Stimulated activated CD4-positive, alpha-beta T cell treated with anti-CD3 and anti-CD28 coated beads, Interleukin-12 subunit alpha, Interleukin-12 subunit beta, amount 100 ng/mL, for 48 hours (primary cell): ENCODE data around the gene OR9A2.

Experiments
- DNase-seq, 3 donors: peaks; one replicate each; pipeline ENCODE4 v3.0.0-alpha.2; 2020; ENCODE audit warnings: low read depth in 2 of 3, low spot score in 1 of 3

The OR9A2 gene, protein sequence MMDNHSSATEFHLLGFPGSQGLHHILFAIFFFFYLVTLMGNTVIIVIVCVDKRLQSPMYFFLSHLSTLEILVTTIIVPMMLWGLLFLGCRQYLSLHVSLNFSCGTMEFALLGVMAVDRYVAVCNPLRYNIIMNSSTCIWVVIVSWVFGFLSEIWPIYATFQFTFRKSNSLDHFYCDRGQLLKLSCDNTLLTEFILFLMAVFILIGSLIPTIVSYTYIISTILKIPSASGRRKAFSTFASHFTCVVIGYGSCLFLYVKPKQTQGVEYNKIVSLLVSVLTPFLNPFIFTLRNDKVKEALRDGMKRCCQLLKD

DNA sequence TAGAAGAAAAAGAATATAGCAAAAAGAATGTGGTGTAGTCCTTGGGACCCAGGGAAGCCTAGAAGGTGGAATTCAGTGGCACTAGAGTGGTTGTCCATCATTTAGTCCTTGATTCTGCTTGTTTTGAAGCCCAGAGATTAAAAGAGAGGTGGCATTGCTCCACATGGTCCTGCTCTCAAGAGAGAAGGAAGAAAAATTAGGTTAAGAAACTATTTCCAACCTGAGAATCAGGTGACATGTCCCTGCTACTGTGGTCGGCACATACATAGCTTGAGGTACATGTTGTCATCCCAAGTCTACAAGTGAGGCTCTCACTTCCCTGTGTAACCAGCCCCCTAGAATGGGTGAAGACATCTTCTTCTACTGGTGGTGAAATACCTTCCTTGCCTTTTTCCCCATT is at the start of gene OR9A2:
Gene OR9A2, minus strand, starts transcription at position 101 of the 400 bp plus-strand sequence. Its CDS starts 0 bp downstream, at position 101.
- DNase-seq = no peak

DNA sequence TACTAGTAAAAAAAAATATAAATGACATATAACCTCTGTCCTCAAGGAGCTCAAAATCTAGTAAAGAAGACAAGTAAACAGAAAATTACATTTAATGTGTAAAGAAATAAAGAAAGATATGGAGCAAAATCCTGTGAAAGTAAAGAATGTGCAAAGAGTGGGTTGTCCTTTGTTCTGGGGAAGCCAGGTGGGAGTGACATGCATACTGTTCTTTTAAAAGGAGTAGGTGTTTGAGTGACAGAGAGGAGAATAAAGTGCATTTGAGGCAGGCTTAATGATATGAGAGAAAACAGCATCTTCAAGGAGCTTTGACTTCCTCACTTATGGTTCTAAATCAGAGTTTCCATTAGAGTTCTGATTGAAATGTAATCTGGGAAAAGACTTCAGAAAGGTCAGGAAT is 47.2 kb upstream of the OR9A2 start:
- DNase-seq = no peak

DNA sequence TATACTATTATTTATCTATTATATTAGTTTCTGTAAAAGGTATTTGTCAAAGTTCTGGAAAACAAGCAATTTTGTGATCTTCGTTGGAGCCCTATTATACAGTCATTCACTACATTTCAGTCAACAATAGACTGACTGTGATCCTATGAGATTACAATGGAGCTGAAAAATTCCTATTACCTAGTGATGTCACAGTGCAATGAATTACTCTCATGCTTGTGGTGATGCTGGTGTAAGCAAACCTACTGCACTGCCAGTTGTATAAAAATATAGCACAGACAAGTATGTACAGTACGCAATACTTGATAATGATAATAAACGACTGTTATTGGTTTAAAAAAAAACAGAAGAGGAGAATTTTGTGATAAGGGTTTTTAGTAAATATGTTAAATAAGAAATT is 46.6 kb upstream of the OR9A2 start:
- DNase-seq = no peak

DNA sequence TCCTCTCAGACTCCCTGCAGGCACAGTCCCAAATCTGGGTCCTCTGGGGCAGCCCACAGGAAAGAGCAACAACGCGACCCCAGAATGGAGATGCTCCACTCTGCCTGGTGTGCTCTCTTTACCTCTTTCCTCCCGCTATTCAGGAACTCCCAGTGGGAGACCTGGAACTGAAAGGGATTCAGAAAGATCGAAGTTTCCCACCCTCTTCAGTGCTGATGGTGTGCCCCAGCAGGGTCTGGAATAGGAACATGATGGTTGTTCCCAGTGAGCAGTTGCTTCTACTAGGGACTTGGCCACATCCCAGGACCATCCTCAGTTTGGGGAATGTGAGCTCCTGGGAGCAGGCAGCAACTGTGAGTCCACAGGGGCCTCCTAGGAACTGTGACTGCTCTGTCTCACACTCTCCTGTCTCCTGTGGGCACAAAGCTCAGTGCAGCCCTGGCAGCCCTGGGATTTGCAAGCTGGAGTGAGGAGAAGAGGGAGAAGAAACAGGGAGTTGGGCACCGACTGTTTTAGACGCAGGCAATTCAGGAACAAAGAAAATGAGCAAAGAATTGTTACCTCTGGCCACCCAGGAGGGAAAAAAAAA is 43.1 kb upstream of the OR9A2 start:
- no peak for DNase-seq

DNA sequence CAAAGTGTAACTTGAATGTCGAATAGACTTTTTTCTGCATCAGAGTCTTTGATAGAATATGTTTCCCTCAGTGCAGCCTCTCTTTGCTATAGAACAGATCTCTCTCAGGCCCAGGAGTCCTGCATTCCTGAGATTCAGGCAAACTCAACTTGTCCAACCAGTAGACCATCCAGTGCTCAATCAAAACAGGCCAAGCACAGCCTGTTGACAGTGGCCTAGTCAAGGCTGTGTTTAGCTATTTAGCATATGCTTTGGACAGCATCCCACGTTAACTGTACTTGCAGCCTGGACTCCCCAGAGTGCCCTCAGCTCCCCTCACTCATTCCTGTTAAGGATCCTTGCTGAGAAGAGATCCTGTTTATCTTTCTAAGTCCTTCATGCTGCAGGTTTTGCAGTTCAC is 41.5 kb upstream of the OR9A2 start:
- no peak for DNase-seq

GRCh38 chr7:143063741-143064140 is 36.8 kb upstream of the OR9A2 start:
- no peak for DNase-seq

DNA sequence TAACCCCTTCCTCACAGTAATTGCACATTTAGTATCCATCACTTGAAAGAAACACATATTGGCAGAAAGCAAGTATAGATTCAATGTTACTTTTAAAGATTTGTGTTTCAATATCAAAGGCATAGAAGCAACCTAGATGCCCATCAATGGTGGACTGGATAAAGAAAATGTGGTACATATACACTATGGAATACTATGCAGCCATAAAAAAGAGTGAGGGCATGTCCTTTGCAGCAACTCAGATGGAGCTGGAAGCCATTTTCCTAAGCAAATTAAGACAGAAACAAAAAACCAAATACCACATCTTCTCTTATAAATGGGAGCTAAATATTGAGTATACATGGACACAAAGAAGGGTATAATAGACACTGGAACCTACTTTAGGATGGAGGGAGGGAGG is 28.8 kb upstream of the OR9A2 start:
- no peak for DNase-seq

DNA sequence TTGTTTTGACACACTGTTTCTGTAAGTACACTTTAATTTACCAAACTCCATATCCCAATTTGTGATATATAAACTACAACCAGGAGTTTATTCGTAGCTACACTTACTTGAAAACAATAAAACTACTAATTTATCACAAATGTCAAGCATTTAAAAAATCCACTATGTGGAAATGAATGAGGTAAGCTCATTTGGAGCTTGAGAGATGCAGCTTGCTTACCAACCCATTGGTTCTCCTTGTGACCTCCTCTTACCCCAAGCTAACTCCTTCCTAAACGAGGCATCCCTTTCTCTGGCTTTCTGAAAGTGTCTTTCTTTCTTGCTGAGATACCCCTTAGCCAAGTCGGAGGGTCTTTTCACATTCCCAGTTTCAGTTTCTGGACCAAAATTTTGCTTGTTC is 27.7 kb upstream of the OR9A2 start:
- DNase-seq = no peak

- DNase-seq = no peak
Observed at GRCh38 chr7:143052041-143052440, 25.1 kb upstream of the OR9A2 start, which contains the start of gene OR6V1. Gene OR6V1, plus strand, starts transcription at chr7:143052341. Its CDS starts 0 bp downstream, at chr7:143052341.

GRCh38 chr7:143050931-143051330 is 24.0 kb upstream of the OR9A2 start:
- no peak for DNase-seq

GRCh38 chr7:143049362-143049761 is 22.4 kb upstream of the OR9A2 start:
- no peak for DNase-seq

DNA sequence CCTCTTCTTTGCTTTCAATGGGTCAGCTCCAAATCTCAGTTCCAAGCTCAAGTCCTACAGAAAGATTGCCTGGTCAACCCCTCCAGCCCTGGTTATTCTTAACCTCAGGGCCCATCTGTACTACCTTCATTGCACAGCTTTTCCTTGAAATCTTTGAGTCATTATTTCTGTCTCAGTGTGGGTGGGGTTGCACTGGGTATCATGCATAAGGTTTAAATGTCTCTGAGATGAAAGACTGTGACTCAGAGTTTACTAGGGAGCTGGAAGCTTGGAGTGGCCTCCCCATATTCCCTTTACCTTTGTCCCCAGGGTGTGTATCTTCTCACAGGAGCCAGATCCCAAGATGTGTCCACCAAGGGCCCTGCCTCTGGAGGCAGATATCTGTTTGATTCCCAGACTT is 21.9 kb upstream of the OR9A2 start:
- peak in 1 of 3 donors; percentile 1 for DNase-seq

- no peak for DNase-seq
Observed at GRCh38 chr7:143047326-143047725, 20.4 kb upstream of the OR9A2 start.

GRCh38 chr7:143046426-143046851 is 19.5 kb upstream of the OR9A2 start:
- no peak for DNase-seq

- no peak for DNase-seq
Observed at GRCh38 chr7:143043391-143043790, 16.5 kb upstream of the OR9A2 start.

GRCh38 chr7:143042790-143043271 is 15.9 kb upstream of the OR9A2 start:
- DNase-seq = no peak

- no peak for DNase-seq
Observed at GRCh38 chr7:143042159-143042789, 15.3 kb upstream of the OR9A2 start.

GRCh38 chr7:143041346-143041745 is 14.4 kb upstream of the OR9A2 start:
- DNase-seq = no peak

DNA sequence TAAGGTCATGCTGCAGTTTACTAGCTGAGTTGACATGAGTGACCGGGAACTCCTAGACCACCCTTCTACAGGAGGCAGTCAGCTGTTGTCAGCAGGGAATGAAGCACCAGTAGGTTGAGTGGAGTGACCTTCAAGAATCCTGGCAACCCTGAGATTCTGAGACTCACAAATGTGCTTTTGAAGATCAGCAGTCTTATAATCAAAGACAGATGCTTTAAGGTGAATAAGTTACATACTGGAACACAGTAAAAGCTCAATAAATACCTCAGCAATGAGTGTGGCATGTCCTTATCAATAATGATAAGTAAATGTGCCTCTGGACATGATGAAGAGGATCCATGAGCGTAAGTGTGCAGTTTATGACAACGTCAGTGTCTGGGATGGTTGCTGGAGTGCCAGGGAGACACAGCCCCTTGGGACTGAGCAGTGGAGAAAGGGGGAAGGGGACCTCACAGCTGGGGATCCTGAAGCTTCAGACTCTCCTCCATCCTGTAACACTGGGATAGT is 13.3 kb upstream of the OR9A2 start:
- DNase-seq = no peak

DNA sequence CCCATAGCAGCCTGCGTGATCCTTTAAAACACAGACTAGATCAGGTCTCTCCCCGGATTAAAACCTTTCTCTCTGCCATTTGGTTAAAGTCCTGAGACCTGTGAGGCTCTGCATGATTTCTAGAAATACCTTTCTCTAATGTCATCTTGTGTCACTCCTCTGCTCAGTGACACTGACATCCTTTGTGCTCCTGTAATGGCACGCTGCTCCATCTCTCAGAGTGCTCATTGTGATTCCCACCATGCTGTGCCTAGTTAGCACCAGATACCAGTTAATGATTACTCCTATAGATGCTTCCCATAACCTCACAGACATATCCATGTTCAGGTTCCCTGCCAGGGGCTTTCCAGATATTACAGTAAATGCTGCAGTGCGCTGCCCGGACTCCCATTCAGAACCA is 11.7 kb upstream of the OR9A2 start:
- DNase-seq = no peak

DNA sequence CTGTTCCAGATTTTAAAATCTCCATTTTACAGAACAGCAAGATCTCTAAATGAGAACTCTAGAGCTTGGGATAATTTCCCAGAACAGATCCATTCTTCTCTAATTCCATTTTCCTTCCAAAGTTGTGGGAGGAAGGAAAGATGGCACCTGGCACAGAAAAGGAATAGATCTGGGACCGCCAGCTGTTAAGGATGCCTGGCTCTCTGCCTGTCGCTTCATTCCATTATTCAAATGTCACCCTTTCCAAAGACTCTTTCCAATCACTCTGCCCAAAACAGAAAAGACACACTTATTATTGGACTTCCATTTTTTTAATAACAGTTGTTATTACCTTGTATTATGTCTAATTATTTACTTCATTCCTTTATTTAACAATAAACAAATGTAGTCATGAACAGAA is 751 bp upstream of the OR9A2 start:
- DNase-seq = no peak

DNA sequence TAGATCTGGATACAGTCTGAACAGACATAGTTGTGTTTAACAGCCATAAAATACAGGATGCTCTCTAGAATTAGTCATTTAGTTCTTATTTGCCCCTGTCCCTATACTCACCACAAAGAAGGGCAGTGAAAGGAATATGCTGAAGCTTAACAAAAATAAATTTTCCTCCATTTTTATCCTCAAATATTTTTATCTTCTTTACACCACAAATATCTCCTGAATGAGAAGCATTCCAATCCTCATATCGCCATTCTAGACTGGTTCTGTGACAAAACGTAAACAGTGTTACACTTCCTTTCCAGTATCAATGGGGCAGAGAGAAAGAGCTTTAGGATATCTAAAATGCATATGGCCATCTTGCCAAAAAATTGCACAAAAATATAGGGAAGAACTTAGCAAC is 1.6 kb downstream of the OR9A2 start:
- DNase-seq = no peak
